GM12865 (cell line): Measurements from ENCODE around the gene AK1.

ENCODE experiments used
- DNase-seq: peaks from one replicate; pipeline ENCODE4 v3.0.0; 2010; ENCODE audit warnings: low read depth
- H3K4me3 ChIP-seq: 2 replicates; pipeline ENCODE4 v1.5.1; 2011; ENCODE audit warnings: mild to moderate bottlenecking, low read depth, low read length, control low read depth
- CTCF ChIP-seq: IDR thresholded peaks from 2 replicates; pipeline ENCODE4 v1.5.1; 2011; ENCODE audit warnings: low read length, control low read depth, low read depth, inconsistent platforms; ENCODE audit not compliant: insufficient read depth; ENCODE audit errors: missing control alignments

The AK1 gene

DNA sequence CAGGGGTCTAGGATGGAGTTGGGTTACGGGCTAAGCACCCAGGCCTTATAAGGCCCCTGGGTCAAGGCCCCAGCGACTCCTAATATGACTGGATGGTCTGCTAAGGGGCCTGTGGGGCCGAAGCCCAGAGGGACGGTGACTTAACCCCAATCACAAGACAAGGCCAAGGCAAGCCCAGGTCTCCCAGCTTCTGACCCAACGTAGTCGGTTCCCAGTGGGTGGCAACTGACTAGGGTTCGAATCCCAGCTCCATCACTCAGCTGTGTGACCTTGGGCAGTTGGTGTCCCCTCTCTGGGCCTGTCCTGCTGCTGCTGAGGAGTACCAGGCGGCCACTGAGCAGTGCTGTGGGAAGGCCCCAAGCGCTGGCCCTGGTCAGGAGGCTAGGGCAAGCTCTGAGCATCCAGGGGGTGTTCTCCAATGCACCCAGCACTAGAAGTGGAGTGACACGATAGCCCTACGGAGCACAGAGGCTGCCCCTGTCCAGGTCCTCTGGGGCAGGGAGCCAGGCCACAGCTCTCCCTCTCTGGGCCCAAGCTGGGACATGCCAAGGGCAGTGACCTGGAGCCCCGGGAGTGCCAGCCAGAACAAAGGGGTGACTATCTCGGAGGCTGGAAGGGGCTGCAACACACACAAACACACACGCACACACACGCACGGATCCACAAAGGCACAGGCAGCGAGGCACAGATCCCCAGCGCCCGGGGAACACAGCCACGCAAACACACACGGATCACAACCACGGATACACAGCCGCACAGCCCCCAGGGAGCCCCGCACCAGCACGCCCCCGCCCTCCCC is 512 bp downstream of the AK1 start:
- no peak for TF ChIP-seq CTCF
- H3K4me3 ChIP-seq: no peak overlapping the region
- no peak for DNase-seq

DNA sequence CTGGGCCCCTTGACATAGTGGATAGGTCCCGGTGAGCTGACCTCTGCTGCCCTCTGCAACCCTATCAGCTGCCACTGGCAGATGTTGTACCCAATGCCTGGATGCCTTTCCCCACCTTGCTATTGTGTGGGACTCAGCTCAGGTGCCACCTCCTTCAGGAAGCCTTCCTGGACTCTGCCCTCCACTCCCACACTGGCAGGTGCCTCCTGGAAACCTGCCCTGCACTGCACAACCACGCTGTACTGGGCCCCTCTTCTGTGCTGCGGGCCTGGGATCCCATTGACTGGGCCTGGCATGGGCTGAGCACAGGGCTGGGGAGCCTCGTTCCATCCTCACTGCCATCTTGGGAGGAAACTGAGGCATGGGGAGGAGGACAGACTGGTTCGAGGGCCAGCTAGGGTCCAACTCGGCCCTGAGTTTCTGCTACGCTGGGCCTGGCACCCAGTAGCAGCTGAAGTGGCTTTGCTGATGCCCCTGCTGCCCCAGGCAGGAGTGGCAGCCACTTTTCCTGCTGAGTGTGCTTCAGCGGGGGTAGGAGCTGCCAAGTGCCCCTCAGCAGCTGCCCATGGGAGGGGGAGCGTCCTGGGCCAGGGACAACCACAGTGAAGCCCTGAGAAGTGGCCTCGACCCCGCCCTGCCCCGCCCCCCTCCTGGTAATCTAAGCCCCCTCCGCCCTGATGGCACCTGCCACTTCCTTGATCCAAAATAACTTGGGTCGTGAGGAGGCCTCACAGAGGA is 1.3 kb downstream of the AK1 start:
- DNase-seq: no peak
- no peak for TF ChIP-seq CTCF
- no peak overlapping the region for H3K4me3 ChIP-seq

DNA sequence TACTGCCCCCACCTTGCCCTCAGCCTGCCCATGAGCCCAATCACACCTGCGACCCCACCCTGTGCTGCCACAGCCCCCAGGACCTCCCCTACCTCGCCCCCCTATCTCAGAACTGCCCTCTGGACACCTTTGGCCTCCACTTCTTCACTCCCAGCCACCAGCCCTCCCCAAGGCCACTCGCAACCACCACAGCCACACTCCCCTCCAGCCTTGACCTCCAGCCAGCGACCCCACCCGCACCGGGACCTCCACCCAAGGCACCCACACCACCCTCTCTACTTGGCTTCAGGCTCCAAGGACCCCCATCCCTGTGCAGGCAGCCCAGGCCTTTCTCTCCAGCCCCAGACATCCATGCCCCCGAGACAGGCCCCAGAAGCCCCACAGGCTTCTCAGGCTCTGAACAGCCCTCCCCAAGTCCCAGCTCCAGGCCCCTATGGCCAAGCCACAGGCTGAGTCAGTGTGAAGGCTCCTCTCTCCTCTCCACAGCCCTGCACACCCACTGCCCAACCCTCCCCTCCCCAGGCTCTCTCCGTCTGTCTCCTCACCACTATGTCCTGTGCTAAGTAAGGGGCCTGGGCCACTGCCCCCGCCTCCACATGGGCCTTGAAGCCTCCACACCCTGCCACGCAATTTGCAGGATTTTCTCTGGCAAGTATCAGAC is 2.0 kb downstream of the AK1 start:
- H3K4me3 ChIP-seq: no peak overlapping the region
- no peak for TF ChIP-seq CTCF
- DNase-seq: no peak

GRCh38 chr9:127874301-127875221 is 2.9 kb downstream of the AK1 start:
- no peak for DNase-seq
- TF ChIP-seq CTCF: no peak

GRCh38 chr9:127873886-127874285 is 3.6 kb downstream of the AK1 start:
- no peak for DNase-seq
- TF ChIP-seq CTCF: no peak
- H3K4me3 ChIP-seq: no peak overlapping the region

More at GRCh38 chr9:127874301-127875221, 2.9 kb downstream of the AK1 start:
- H3K4me3 ChIP-seq: no peak overlapping the region

- TF ChIP-seq CTCF: no peak
- no peak overlapping the region for H3K4me3 ChIP-seq
- DNase-seq: no peak
Observed at GRCh38 chr9:127873223-127873691, 4.2 kb downstream of the AK1 start.
